ENCODE measurements around the gene GMPR2.

GMPR2 gene

GRCh38 chr14:24232645-24233537 is at the start of gene GMPR2:
GMPR2 (plus strand) TSS chr14:24232929; CDS start chr14:24233254, 325 bp downstream.
- DNase-seq (ENCODE audit: low read depth in 1 of 2, low spot score in 1 of 2) = peak in 1 of 2 donors; percentile 40

- no peak for DNase-seq (ENCODE audit: low read depth in 1 of 2, low spot score in 1 of 2)
These were observed 49.7 kb upstream of the GMPR2 start for GRCh38 chr14:24183014-24183481.

GRCh38 chr14:24184104-24184970 is 48.4 kb upstream of the GMPR2 start:
- no peak for DNase-seq (ENCODE audit: low read depth in 1 of 2, low spot score in 1 of 2)

- DNase-seq (ENCODE audit: low read depth in 1 of 2, low spot score in 1 of 2) = no peak
These were observed 47.7 kb upstream of the GMPR2 start for GRCh38 chr14:24185026-24185425.

- no peak for DNase-seq (ENCODE audit: low read depth in 1 of 2, low spot score in 1 of 2)
These were observed 47.0 kb upstream of the GMPR2 start for GRCh38 chr14:24185741-24186140.

GRCh38 chr14:24186831-24187538 is 45.7 kb upstream of the GMPR2 start:
- DNase-seq (ENCODE audit: low read depth in 1 of 2, low spot score in 1 of 2) = no peak

GRCh38 chr14:24187539-24187915 is 45.2 kb upstream of the GMPR2 start:
- DNase-seq (ENCODE audit: low read depth in 1 of 2, low spot score in 1 of 2) = no peak

GRCh38 chr14:24188251-24189058 is 44.3 kb upstream of the GMPR2 start, which contains the start of gene IPO4:
IPO4 (minus strand) TSS chr14:24188816; CDS start chr14:24188787, 29 bp downstream.
- DNase-seq (ENCODE audit: low read depth in 1 of 2, low spot score in 1 of 2) = peak; percentile 85 to 89

GRCh38 chr14:24189059-24189375 is 43.7 kb upstream of the GMPR2 start:
- DNase-seq (ENCODE audit: low read depth in 1 of 2, low spot score in 1 of 2) = no peak

GRCh38 chr14:24189460-24189859 is 43.3 kb upstream of the GMPR2 start:
- DNase-seq (ENCODE audit: low read depth in 1 of 2, low spot score in 1 of 2) = no peak

GRCh38 chr14:24190416-24190815 is 42.3 kb upstream of the GMPR2 start:
- no peak for DNase-seq (ENCODE audit: low read depth in 1 of 2, low spot score in 1 of 2)

- no peak for DNase-seq (ENCODE audit: low read depth in 1 of 2, low spot score in 1 of 2)
These were observed 39.8 kb upstream of the GMPR2 start for GRCh38 chr14:24192933-24193332.

- no peak for DNase-seq (ENCODE audit: low read depth in 1 of 2, low spot score in 1 of 2)
These were observed 38.4 kb upstream of the GMPR2 start for GRCh38 chr14:24194186-24194872.

GRCh38 chr14:24194873-24195185 is 37.9 kb upstream of the GMPR2 start:
- no peak for DNase-seq (ENCODE audit: low read depth in 1 of 2, low spot score in 1 of 2)

- DNase-seq (ENCODE audit: low read depth in 1 of 2, low spot score in 1 of 2) = peak; percentile 72 to 78
These were observed 37.3 kb upstream of the GMPR2 start, which contains the start of gene TM9SF1 for GRCh38 chr14:24195186-24196070. TM9SF1 (minus strand) TSS chr14:24195441; CDS start chr14:24195019, 422 bp downstream.

GRCh38 chr14:24196071-24197055 is 36.4 kb upstream of the GMPR2 start:
- no peak for DNase-seq (ENCODE audit: low read depth in 1 of 2, low spot score in 1 of 2)

GRCh38 chr14:24197056-24197450 is 35.7 kb upstream of the GMPR2 start:
- DNase-seq (ENCODE audit: low read depth in 1 of 2, low spot score in 1 of 2) = no peak
